Activated CD4-positive, alpha-beta T cell treated with anti-CD3 and anti-CD28 coated beads, Interleukin-2, amount 50 U/mL, for 4 hours (primary cell): Measurements from ENCODE around the gene PHF21B.

Experiments
- DNase-seq, 2 experiments: peaks; one replicate each; pipeline ENCODE4 v3.0.0-alpha.2; 2020

PHF21B gene

DNA sequence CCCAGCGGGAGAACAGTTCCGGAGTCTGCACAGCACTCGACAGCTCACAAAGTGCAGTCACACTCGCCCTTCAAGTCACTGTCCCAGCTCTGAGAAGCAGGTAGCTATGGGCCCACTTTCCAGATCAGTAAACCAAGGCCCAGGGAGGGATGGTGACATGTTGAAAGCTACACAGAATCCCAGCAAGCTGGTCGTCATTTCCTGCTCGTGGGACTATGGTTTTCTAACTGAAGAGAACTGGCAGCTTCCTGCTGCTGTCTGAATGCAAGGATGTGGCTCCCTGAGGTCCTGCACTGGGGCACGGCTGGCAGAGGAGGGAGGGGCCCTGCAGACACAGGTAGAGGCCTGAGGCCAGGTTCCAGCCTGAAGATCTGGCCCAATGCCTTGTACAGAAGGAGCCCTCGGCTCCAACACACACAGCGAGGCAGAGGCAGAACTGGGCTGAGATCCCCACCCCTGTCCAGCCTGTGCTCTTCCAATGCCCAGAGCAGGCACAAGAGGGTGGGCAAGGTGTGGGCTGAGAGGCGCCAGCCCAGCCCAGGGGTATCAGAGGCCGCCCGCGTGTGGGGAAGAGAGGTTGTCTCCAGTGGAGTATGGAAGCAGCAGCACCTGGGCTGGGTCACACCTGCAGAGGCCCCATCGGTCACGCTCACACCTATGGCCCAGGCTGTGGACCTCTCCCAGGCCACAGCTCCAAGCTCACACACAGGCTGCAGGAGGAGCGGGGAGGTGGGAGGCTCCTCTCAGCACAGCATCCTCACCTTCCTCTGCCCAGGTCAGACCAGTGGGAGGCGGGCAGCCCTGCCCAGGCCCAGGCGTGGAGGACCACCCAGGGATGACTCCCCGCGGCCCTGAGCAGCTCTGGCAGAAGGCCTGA, 119.2 kb downstream of the PHF21B start:
- DNase-seq, result no peak

DNA sequence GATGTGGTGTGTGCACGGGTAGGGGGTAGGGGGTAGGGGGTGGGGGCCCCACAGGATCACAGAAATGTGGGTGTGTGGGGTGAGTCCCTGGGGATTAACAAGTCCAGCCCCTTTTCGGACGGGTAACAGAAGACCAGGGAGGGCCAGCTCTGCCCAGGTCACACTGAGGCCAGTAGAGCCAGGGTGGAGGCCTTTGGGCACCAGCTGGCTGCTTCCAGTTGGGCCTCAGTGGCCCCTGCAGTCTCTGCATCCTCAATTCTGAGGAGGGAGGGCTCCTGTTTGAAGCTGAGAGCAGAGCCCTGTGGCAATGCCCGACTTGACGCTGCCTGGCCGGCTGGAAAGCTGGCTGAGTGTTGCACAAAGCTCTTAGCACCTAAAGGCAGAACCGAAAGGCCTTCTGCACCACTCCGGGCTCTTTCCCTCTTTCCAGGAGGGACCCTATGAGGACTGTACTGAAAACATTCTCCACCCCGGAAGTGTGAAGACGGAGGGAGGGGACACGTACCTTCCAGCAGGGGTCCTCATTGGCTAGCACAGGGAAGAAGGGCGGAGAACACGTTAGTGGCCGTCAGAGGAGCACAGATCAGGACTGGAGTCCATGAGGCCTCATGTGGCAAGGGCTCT, 120.4 kb downstream of the PHF21B start:
- DNase-seq, result no peak

DNA sequence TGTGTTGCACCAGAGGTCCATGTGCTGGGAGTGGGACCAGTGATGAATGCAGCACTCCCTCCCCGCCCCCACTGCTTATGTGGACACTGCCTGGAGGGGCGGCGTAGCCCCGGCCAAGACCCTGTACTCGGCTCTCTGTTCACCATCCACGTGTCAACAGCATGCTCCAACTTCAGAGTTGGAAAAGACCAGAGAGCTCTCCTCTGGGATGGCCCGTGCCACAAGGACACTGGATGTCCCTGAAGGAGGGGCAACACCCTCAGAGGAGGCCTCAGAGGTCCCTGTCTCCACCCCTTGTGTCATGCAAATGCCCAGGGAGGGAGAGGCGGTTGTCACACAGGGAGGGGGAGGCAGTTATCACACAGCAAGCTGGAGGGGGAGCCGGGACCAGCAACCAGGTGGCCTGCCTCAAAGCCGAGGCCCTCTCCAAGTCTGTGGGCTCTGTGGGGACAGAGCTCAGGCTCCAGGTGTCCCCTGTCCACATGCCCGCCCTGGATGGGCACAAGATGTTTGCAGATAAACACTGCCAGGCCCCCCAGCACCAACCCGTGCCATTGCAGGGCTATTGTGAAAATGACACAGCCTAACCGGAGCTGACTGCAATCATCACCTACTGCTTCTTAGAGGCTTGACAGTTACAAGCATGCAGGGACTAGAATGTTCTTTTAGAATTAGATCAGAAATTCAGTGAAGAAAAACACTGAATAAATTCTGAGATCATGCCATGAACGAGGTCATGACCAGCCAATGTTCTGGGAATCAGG, 121.1 kb downstream of the PHF21B start:
- no peak for DNase-seq

DNA sequence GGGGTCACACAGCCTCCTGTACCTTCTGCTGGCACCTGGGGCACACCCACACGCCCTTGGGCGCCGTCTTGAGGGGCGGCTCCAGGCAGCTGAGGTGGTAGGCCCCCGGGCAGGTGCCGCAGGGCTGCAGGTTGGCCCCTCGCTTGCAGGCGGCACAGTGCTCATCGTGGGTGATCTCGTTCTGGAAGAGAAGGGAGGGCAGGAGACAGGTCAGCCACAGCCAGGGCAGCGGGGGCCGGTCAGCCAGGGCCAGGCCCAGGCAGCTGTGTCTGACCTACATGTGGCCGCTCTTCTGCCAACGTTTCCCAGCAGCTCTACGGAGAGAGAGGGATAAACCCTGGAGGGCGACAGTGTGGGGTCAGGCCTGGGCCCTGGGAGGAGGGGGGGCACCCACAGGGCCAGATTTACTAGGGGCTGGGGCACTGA, 121.9 kb downstream of the PHF21B start:
- no peak for DNase-seq

DNA sequence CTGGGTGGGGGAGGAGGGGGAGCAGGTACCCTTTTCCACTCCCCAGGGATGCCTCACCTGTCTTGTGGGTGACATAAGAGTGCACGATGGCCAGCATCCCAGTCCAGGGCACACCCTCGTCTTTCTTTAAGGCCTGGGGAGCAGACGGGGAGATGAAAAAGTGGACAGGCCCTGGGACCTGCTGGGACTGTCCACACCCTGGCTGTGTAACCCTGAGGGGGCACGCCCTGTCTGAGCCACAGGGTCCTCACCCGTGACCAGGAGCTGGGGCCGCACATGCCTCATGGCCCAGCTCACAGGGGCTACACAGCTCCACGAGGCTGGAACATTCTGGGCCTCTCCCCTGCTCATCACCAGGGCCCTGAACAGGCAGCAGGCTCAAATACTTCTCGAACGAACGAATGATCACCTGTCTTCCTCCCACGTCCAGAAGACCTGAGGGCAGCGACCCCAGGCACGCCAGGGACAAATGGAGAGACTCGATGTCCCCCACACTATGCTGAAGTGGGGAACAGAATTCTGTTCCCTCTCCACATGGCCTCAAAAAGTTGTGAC, 123.9 kb downstream of the PHF21B start:
- DNase-seq, result no peak

DNA sequence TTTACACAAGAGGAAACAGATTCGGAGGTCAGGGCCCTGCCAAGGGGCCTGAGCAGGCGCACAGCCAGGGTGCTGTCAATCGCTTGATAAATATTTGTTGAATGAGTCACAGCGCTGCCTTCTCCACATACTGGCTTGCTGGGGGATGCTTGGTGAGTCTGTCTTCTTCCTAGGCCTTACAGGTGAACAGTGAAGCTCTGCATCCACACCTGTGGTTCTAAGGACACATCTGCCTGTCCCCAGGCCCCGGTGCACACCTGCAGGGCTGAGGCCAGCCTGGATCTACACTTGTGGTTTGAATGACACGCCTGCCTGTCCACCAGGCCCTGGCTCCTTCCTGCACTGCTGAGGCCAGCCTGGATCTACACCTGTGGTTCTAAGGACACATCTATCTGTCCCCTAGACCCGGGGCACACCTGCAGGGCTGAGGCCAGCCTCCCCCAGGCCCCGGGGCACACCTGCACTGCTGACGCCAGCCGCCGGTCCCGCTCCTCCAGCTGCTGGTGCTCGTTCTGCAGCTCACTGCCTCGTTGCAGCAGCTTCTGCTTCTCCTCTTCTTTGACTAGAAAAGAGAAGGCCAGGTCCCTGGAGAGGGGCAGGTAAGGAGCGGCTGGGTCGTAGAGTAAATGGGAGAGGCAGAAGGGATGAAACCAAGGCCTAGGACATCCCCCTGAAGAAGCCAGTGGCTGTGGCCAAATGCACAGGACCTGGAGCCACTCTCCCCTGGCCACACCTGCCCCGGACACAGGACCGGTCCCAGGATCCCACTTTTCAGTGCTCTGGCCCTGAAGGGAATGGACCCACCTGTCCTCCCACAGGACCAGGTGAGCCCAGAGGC, 124.6 kb downstream of the PHF21B start:
- no peak for DNase-seq

DNA sequence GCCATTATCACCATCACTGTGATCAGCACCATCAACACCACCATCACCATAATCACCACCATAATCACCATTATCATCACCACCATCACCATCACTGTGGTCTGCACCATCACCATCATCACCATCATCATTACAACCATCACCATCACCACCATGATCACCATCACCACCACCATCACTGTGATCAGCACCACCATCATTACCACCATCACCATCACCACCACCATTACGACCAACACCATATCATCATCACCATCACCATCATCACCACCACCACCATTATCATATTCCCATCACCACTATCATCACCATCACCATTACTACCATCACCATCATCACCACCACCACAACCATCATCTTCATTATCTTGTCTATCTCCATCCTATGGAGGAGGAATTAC, 125.2 kb downstream of the PHF21B start:
- DNase-seq, result no peak

DNA sequence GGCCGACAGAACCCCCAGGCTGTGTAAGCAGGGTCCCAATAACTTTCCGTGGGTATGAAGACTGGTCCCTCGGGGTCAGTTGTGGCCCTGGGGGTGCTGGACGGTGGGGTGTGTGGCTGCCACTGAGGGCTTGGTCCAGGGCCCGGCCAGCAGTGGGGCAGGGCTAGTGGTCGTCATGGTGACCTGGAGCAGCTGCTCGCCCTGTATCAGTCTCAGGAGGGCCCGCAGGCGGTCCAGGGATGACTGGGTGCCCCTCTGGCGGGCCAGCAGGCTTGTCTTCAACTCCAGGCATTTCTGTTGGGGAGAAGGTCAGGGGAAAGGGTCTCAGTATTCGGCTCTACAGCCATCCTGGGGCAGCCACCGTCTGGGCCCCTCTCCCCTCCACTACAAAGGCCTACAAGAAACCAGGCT, 126.8 kb downstream of the PHF21B start:
- DNase-seq, result no peak

DNA sequence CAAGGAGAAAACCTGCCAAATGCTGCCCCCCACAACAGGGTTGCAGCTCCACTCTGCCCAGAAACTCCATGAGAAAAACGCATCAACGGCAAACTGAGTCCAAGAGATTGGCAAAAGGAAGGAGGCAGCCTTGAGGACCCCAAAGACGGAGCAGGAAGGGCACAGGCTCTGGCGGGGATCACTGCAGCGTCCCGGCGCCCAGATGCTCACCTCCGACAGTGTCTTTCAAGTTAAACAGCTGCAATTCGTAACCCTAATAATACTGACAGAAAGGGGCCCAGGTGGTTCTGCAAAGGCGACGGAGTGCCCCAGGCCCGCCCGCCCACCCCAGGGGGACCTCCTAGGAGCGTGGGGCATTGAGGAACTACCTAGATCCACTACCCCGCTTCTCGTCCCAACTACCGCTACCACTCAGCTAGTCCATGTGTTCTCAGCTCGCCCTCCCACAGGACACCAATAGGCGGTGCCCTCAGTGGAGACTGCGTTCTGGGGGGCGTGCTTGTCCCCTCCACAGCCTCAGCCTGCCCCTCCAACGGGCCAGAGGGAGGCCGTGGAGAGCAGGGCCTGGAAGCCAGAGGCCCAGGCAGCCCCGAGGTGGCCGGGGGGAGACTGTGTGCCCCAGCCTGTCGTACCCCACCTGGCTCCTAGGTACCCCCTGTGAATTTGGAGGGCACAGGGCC, 127.4 kb downstream of the PHF21B start:
- no peak for DNase-seq

DNA sequence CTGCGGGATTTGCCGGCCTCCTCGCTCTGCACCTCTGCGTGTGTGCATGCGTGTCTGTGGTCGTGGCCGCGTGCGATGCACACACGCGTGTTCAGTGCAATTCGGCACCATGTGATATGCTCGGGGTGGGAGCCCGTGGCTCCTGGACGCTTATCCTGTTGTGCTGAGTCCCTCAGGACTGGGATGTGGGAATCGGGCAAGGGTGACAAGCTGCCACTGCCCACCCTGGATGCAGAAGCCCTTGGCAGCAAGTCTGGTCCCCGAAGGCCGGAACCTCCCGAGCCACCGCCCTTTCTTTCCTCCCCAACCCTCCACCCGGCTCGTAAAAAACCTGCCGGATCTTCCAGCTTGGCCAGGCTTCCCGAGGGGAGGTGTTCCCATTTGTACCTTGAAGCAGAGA, 128.2 kb downstream of the PHF21B start:
- DNase-seq, result no peak

DNA sequence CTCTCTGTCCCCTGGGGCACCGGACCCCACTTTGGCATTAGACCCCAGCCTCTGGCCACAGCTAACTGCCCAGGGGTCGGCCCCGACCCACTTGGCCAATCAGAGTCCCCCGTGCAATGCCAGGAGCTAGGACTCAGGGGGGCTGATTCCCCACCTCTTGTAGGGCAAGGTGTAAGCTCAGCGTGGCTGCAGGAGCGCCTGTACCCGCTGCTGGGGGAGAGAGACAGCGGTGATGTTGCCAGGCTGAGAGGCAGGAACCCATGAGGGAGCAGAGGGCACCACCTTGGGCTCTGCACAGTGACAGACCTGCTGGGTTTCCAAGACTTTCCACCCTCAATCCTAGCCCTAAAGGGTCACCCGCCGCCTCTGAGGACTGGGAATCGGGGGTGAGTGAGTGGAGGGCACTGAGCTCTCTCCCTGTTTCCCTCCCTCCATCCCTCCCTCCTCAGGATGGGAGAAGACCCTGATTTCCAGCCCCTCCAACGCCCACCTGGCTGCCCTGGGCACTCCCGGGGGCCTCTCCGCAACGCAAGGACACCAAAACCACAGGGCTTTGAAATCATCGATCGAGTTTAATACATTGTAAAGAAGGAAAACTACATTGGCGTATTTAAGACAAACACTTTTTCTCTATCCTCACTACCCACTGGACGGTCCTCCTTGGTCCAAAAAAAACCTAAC, 129.1 kb downstream of the PHF21B start:
- DNase-seq, result no peak

DNA sequence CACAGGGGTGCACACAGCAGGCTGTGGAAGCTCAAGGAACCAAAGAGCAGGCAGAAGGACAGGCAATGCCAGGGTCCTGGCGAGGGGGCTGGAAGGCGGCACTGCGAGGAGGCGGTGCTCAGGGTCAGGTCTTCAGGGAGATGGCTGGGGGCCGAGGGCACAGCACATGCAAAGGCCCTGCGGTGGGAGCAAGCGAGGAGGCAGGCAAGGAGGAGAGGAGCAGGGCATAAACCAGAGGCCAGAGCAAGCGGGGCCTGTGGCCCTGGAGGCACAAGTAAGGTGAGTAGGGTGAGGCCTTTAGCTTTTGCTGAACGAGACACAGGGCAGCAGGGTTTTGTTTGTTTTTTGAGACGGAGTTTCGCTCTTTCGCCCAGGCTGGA, 130.5 kb downstream of the PHF21B start:
- no peak for DNase-seq

DNA sequence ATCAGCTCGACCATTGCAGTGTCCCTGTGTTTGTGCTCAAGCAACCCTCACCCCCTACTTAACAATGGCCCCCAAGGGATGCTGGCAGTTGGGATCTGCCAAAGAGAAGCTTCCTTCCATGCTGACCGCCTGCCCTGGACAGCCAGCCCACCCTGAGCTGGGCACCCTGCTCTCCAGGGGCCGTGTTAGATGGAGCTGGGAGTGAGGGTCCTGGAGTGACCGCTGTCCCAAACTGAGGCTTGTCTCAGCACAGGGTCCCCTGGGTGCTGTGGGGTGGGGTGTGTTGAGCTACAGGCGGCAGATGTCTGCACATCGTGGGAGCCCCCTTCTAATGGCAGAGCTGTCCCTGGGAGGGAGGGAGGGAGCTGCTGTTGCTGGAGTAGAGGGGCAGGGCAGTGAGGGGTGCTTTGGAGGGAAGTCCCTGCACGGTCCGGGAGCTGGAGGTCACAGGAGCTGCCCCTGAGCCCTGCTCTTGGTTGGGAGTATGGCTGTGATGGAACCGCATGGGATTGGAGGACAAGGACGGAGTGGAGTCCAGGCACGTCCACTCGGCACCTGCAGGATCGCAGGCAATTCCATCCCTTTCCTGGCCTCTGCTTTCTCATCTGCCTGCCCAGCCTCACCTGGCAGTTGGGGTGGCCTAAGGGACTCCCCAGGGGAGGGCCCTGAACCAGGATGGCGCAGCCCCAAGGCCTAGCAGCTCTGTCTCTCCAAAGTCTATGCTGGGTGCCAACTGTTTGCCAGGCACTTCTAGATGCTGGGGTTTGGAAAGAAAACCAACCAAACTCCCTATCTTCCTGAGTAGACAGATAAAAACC, 131.1 kb downstream of the PHF21B start:
- no peak for DNase-seq

DNA sequence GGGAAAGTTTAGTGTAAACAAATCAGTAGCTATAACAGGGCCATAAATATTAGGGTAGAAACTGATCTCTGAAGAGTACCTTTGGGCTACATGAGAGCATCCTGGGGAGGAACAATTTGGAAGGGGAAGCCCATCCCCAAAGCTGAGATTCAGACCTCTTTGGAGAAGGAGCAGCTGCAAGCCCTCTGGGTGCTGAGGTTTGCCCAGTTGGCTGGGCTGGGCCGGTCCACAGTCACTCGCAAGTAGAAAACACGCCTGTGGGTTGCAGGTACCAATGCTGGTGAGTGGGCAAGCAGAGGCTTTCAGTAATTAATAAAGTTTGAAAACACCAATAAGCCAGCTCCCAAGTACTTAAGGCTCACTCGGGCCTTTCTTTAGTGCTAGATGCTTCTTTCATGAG, 132.9 kb downstream of the PHF21B start:
- no peak for DNase-seq

DNA sequence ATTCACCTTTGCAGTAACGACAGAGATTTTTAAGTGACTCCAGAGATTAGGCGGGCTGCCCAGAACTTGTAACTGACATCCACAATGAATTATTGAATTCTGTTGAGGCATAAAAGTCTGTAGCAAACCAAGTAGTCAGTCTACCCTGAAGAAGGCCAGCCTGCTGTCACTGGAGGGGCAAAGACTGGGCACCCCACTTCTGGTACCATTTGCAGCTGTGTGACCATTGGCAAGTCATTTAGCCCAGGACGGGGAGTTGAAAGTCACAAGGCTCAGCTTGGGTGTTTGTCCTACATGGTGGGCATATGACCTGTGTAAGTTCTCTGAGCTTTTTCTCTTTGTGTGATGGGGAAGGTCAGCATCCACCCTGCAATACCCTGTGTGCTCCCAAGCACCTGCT, 138.0 kb downstream of the PHF21B start:
- no peak for DNase-seq

DNA sequence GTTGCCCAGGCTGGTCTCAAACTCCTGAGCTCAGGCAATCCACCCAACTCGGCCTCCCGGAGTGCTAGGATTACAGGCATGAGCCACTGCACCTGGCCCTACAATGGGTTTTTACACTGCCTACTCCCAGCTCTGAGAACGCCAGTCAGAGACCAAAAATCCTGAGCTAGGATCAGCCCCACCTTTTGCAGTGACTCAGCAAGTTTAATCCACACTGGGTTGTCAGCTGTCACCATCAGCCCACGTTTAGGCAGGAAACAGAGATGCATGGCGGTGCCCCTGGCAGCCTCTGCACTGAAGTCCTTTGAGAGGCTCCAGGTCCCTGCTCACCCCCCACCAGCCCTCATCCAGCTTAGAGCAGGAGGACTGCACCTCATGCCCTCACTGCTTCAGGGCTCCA, 139.8 kb downstream of the PHF21B start:
- DNase-seq, result no peak

DNA sequence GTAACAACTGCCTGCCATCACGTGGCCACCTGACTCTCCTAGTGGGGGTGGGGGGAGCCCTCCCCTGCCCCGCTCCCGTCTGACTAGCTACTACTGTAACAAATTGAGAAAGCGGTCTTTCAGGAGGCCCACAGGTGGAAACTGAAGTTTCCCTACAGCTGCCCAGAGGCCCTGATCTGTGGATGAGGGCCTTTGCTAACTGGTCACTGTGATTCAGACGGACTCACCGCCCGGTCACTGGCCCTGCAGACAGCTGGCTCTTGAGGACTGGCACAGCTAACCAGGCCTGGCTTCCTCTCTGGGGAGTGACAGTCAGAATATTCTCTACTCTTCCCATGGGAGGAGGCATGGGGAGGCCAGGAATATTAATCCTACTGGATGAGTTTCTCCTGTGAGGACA, 140.6 kb downstream of the PHF21B start:
- DNase-seq, result no peak

DNA sequence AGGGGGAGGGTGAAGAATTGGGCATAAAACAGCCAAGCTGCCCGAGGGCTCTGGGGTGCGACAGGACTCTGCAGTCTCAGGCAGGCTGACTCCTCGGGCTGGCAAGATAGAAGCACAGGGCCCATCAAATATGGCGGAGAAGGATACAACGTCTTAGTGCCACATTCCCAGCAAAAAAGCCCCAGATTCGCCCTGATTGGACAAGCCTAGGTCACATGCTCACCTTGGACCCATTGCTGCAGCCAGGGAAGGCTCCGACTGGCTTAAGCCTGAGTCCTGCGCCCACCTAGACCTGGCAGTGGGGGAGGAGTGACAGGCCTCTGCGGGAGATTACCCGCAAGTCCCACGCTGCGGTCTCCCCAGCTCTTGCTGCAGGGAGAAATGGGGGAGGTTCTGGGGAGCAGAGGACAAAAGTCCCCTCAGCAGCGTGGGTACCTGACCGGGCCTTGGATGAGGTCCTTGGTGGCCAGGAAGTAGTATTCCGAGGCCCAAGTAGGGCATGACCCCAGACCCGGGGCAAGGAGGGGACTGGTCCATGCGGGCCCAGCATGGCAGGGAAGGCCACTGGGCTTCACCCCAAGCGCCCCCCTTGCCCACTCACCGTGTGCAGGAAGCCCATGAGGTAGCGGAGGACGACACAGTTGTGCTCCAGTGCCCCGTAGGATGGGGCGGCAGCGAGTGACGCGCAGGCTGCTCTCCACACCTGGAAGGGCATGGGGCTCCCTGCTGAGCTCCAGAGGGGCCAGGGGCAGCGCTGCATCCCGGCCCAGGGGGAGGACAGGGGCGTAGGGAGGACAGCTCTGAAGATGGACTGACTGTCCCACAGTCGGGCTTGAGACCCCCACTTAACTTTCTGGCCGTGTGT, 144.4 kb downstream of the PHF21B start:
- no peak for DNase-seq
